ENCODE data around the gene MCL1. TPM values are rescaled to one million over a fixed set of nuclear protein-coding genes. Genes with fewer than 3 reads are reported as not detected.
"Not testable (repeated sequence)": the region's sequence is repeated elsewhere in the genome, so short reads cannot be mapped to it uniquely, and the experiment has no call there.

The MCL1 gene
- 109 and 112 TPM in 2 replicates for polyA plus RNA-seq (2014; cell fraction: cytosol; rRNA removed)
- polyA plus RNA-seq (2014; cell fraction: nucleus; rRNA removed): 116 and 145 TPM in 2 replicates

DNA sequence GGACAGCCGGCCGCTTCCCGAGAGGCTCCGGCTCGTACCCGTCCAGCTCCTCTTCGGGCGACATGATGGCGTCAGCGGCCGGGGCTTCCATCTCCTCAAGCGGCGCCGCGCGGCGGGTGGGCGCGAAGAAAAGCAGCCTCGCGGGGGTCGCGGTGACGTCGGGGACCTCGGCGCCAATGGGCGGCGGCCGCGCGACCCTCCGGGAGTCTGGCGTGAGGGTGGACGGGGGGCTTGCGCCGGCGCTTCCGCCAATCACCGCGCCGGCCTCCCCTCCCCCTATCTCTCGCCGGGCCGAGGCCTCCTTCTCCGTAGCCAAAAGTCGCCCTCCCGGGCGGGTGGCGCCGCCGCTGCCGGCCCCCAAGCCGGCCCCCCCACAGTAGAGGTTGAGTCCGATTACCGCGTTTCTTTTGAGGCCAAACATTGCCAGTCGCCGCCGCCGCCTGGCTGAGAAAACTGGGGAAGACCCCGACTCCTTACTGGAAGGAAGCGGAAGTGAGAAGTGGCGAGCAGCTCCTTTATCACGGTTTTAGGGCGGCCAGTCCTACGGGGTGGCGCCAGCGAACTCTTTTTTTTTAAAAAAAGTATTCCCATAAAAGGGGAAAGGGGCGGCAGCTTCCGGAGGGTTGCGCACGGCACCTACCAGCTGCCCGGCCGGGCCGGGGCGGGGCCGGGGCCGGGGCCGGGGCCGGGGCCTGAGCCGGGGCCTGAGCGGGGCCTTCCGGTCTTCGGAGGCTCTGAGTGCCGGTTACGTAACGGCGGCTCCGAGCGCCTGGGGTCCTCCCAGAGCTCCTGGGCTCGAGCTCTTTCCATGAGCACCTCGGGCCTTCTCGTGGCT is at the start of gene MCL1:
Gene MCL1, minus strand, starts transcription at position 501 of the 835 bp plus-strand sequence. Its CDS starts 80 bp downstream, at position 421.
- DNase-seq (ENCODE audit: low spot score): peak; percentile 98

DNA sequence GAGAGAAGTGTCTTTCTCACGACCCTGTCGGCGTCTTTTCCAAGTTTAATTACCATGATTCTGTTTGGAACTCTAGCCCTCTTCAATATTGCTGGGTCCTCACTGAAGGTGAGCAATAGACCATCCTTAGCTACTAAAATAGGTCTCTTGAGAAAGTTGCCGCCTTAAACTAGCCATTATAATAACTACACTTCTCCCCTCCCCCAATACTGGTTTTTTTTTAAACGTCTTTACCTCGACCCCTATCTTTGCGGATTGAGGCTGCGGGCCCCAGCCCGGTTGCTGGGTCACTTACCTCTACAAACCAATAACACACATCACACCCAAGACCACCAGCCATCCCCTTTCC is 49.3 kb upstream of the MCL1 start:
- no peak for DNase-seq (ENCODE audit: low spot score)

DNA sequence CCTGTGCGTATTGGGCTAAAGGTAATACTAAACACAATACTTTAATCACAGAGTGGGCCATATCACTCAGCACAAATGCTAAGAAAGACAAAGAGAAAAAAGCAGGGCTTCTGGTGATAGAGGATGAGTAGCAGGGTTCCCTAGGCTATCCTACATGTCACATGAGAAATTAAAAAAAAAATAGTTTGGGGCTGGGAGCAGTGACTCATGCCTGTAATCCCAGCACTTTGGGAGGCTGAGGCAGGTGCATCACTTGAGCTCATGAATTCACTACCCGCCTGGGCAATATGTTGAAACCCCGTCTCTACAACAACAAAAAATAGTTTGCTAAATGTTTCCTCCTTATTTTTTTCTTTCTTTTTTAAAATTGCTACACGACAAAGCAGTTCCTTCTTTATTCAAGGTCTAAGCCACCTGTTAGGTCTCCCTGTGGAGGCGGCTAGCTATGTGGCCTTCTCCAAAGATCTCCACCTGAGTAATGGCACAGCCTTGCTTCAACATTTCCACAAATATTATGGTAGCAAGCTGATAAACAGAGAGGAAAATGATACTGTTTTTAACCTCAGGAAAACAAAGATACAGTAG is 48.5 kb upstream of the MCL1 start:
- DNase-seq (ENCODE audit: low spot score): no peak

DNA sequence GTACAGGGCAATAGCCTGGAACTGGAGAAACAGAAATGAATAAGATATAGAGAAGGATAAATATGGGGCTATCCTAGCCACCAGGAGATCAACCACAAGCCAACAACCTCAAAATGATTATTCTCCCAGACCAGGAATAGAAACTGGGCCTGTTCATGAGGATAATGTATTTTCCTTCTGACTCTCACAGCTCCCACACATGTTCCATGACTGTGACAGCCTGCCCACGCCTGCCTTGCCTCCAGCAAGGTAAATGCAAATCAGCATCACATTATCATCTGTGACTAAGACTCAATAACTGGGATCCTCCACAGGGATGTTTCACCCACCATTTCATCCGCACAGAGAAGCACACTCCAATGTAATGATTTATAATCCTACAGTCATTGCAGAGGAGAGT is 46.7 kb upstream of the MCL1 start:
- DNase-seq (ENCODE audit: low spot score): no peak

DNA sequence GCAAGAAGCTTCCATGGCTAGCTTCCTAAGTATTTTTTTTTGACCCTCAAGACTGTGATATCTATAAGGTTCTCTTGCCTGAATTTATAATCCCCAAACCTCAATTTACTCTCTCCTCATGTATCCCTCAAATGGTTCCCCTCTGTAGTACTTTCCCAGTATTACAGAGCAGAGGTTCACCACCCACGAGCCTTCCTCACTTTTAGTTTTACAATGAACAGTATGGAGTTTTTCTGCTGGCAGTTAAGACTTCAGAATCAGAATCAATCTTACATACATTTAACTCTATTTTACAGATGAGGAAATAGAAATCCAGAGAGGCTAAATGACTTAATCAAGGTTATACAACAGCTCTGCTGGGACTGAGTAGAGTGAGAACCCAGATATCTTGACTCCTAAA is 45.1 kb upstream of the MCL1 start:
- not testable (repeated sequence) for DNase-seq (ENCODE audit: low spot score)

DNA sequence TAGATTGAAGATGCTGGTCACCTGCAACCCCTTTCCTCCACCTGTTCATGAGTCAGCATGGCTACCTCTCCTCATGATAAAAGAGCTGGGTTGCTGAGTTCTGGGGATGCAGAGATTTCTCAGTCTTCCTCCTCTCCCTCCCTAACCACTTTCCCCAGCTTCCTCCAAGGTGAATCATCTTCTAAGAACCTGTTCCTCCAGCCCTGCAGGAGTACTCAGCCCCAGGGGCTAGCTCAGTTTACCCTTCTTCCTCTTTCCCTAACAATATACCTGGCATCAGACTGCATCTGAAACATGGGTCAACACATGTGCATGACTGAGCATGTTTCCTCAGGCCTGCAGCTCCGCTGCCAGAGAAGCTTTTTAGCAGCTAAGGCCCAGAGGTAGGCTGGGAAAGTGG is 44.7 kb upstream of the MCL1 start:
- not testable (repeated sequence) for DNase-seq (ENCODE audit: low spot score)

DNA sequence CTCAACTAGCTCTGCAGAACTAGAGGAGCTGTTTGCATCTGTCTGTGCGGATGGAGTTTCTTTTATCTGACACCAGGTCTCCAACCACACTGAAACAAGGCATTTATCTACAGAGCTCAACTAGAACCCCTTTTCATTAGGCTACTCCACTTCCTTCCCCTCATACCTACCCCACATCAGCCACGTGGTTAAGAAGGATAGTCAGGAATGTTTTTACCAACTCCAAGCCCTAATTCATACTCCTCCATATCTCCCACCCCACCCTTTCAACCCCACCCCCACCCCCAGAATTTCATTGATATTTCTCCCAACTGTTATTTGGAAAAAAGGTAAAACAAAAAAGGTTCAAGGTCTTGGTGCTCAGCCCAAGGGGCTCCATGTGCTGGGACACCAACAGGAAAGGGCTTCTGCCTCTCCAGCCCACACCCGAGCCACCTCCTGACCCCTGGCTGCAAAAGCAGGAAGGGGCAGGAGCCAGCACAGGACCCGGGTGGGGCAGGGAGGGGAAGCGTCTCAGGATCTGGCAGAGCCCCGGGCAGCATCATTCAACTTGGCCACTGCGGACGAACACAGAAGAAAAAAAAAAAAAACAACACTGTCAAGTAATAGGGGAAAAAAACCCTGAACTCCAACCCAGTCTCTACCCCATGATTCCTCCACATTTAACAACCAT is 43.0 kb upstream of the MCL1 start:
- DNase-seq (ENCODE audit: low spot score): no peak

DNA sequence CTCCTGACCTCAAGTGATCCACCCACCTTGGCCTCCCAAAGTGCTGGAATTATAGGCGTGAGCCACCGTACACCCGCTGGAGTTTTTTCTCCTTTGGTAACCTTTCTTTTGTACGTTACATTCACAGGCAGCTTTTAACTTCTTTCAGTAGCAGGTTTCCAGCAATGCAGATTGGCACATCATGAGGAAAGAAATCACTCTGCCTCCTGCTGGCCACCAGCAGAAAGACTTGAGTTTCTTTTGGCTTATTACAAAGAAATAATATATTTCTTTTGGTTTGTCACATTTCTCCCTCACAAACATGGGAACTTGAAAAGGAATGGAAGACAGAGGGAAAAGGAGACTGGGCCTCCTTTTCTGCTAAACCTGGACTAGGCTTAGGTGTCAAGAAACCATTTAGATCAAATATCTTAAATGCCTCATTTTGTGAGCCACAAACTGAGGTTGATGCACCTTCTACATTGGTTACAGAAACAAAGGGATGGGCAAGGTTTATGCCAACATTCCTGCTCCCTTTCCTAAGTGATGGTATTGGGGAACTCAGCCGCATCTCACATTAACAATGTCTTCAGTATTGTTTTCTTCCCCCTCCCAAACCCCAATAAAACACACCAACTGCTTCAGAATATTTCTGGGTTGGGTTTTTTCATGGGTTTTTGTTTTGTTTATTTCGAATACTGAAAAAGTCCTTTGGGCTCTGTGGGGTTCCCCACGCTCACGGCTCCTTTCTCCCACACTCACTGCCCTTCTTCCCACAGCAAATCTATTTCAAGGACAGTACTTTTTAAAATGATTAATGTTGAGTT is 42.3 kb upstream of the MCL1 start:
- DNase-seq (ENCODE audit: low spot score): peak; percentile 40

DNA sequence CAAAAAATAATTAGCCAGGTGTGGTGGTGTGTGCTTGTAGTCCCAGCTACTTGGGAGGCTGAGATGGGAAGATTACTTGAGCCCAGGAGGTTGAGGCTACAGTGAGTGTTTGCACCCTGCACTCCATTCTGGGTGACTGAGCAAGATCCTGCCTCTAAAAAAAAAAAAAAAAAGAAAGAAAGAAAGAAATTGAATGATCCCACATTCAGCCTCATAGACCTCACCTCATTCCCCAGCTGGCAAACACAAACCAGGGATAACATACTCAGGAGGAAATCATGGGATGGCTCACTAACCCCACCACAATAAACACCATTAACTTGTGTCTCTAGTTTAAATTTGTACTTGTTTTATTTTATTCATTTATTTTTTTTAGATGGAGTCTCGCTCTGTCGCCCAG is 41.5 kb upstream of the MCL1 start:
- no peak for DNase-seq (ENCODE audit: low spot score)

DNA sequence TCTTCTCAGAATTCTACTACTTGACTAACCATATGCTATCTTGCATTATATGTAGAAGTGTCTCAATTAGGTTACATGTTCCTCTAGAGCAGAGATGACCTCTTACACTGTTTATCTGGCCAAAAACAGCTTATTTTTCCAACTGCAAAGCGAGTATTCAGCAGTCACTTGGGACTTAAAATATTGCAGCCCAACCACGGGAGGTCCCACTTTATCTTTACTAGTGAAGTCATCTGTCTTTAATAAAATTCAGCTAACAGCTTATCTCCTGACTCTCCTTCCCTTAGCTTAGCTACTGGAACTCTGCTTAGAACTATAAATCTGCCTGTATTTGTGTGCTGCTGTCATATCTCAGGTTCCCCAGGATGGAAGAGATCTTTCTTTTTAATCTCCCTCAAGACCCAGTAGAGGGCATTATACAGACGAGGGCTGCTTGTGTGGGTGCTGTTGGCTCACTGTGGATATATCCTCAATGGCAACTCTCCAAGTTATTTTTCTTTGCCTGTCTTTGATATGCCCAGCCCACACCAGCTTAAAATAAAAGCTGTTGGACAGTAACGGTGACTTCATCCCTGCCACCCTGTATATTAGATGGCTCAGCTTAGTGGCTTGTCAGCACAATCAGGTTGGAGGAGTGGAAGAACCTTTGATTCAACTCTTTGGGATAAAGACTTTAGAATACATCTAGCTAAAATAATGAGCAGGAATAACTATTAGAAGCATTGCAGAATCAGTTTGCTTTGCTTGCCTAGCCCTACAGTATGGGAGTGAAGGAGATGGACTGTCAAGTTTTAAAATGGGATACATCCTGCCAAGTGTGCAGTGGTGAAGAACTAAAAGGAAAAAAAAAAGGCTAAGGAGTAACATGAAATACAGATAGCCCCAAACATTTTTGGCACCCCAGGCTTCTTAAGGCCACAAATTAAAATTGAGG is 40.4 kb upstream of the MCL1 start:
- DNase-seq (ENCODE audit: low spot score): no peak

DNA sequence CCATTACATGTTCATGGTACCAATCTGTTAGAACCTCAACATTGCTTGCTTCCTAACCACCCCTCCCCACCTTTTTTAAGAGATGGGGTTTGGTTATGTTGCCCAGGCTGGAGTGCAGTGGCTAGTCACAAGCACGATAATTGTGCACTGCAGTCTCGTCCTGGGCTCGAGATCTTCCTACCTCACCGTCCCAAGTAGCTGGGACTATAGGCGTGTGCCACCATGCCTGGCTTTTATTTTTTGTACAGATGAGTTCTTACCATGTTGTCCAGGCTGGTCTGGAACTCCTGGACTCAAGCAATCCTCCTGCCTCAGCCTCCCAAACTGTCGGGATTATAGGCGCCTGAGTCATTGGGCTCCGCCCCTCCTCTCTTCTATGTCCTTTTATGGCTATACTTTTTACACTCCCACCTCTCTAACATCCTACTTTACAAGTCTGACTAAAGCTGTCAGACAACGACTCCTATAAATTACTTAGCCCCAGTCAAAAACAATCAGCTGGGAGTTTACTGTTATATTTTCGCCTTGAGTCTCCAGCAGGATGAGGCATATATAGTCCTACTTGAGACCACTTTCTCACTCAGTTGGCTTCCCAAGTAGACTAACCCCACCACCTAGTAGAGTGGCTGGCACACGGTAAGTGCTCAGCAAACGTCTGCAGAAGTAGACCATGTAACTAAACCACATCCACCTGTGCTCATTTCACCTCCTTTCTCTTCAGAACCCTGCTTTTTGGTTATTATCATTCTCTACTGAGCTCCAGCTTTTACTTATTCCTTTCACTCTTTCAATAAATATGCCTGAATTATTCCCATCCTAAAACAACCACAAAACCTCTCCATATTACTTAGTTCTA is 36.2 kb upstream of the MCL1 start:
- DNase-seq (ENCODE audit: low spot score): no peak

DNA sequence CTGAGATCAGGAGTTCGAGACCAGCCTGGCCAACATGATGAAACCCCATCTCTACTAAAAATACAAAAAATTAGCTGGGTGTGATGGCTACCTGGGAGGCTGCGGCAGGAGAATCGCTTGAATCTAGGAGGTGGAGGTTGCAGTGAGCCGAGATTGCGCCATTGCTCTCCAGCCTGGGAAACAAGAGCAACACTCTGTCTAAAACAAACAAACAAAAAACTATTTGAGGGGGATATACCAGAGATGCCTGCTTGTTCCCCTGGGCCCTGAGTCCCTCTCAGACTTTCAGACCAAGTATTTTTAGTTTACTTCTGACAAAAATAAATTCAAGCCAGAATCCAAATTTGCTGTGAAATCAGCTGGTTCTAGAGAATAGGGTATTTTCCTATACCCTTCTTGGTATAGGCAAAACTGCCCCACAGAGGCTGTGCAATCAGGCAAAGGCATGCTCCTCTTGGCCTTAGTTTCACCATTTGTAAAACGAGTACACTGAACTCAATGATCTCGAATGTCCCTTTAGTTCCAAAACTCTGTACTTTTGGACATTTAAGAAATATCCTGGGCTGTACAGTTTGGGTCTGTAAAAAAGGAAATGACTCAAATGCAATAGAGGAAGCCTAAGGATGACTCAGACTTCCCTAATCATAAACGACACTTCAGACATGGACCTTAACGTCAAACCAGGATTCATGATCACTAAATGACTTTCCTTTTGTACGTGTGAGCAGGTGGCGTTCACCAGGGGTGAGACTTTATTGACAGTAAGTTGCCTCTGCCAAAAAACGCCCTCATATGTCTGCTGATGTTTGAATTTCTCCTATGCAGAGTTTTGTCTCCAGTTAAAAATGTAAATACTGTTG is 33.9 kb upstream of the MCL1 start:
- no peak for DNase-seq (ENCODE audit: low spot score)

DNA sequence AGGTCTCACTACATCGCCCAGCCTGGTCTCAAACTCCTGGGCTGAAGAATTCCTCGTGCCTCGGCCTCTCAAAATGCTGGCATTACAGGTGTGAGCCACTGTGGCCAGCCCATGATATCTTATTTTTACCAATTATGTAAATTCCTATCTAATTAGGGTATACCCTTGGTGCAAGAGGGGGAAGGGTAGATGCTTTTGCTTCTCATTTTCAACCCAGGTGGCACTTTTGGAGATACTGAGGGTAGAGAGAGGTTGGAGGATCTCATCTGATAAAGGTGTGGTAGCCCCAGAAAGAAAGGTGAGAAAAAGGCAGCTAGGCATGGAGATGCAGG is 32.6 kb upstream of the MCL1 start:
- no peak for DNase-seq (ENCODE audit: low spot score)

DNA sequence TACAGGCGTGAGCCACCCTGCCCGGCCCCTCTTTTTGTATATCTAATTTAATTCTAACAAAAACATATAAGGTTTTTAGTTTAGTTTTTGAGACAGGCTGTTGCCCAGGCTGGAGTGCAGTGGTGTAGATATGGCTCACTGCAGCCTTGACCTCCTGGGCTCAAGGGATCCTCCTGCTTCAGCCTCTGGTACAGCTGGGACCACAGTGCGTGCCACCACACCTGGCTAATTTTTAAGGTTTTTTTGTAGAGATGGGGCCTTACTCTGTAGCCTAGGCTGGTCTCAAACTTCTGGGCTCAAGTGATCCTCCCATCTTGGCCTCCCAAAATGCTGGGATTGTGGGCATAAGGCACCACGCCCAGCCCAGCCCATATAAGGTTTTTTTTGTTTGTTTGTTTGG is 31.2 kb upstream of the MCL1 start:
- no peak for DNase-seq (ENCODE audit: low spot score)

DNA sequence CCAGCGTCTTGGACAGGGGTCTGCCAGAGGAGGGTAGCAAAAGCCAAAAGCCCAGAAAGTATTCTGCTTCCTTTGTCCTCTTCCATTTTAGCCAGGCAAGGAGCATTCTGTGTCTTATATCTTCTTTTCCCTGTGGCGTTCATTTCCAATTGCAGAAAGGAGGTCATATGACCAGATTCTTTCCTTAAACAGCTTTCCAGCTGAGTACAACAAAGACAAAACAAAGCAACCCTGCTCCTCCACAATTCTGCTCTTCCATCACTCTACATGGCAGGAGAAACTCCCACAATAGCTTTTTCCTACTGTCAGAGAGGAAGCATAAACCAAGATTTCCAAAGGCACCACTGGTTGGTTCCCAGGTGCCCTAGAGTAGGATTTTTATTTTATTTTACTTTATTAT is 30.3 kb upstream of the MCL1 start:
- DNase-seq (ENCODE audit: low spot score): no peak

DNA sequence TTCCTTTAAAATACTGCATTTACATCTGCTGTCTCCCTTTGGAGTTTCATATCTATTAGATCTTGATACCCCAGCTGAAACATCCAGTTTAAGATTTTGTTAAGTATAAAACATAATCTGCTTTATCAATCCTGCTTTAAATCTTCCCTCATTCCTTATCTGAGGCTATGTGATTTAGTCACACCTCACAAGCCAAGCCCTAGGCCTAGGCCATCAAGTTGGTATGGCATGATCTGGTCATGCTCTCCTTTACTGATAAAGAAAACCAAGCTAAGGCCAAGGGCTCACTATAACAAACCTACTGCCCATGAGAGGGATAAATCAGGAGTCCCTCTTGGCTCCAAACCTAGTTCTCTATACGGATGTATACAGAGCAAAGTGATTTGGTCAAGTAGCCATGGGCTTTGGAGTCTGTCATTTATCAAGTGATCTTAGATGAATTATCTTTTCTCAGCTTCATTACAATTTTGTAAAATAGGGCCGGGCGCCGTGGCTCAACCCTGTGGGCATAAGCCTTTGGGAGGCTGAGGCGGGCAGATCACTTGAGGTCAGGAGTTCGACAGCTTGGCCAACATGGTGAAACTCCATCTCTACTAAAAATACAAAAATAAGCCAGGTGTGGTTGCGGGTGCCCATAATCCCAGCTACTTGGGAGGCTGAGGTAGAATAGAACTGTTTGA is 27.2 kb upstream of the MCL1 start:
- no peak for DNase-seq (ENCODE audit: low spot score)

DNA sequence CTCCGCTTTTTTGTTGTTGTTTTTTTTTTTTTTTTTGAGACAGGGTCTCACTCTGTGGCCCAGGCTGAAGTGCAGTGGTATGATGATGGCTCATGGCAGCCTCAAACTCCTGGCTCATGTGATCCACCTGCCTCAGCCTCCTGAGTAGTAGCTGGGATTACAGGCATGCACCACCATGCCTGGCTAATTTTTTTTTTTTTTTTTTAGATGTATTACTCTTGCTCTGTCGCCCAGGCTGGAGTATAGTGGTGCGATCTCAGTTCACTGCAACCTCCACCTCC is 26.0 kb upstream of the MCL1 start:
- DNase-seq (ENCODE audit: low spot score): not testable (repeated sequence)

DNA sequence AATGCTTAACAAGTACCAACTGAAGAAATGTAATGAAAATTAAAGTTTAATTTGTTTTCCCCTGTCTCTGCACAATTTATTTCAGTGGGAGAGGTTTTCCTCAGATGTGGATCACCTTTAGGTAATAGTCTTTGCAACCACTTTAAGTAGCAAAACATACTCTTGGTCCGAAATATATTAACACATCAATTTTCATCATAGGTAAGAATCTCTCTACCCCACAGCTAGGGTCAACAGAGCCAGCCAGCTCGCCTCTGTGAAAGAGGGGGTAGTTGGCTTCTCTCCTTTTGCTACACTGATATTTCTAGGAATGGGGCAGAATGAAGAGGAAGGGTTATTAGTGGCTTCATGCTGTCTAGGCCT is 24.8 kb upstream of the MCL1 start:
- no peak for DNase-seq (ENCODE audit: low spot score)

DNA sequence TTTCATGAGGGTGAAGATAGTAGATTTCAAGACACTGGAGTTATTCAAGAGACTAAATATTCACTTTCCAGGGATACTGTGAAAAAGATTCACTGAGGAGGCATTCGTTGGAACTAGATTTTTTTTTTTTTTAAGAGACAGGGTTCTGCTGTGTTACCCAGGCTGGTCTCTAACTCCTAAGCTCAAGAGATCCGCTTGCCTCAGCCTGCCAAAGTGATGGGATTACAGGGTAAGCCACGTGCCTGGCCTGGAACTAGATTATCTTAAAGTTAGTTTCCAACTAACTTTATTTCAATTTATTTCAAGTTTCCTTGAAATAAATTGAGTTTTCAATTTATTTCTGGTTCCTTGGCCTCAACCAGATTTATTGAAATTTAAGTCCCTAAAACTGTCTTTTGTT is 24.3 kb upstream of the MCL1 start:
- no peak for DNase-seq (ENCODE audit: low spot score)

All from SK-N-DZ (cell line).